H1 (cell line): ENCODE results near the gene PHACTR1. TPM values are rescaled to one million over a fixed set of nuclear protein-coding genes. Genes with fewer than 3 reads are reported as not detected.

Experiments
- CTCF ChIA-PET: fragments of 300-600 bp; sonication (Branson Sonifier 250); formaldehyde crosslinking; loops from one replicate; lab custom pipeline; 2021; ENCODE audit not compliant: partially characterized antibody; lab: Charles Lee
- POLR2A ChIA-PET: fragments of 300-600 bp; sonication (Branson Sonifier 250); formaldehyde crosslinking; loops from one replicate; lab custom pipeline; 2021; ENCODE audit warnings: inconsistent platforms; ENCODE audit not compliant: partially characterized antibody; lab: Charles Lee
- DNase-seq, 2 experiments: peaks; one replicate each; pipeline versions ENCODE4 v3.0.0 to v3.0.0-alpha.2; 2010 to 2022; ENCODE audit warnings: low spot score in 2 of 2, low read depth in 1 of 2, mixed read lengths in 1 of 2
- FAIRE-seq: peaks from 2 replicates; lab custom pipeline; 2011; peaks lifted over from hg19 to GRCh38; lab: Jason Lieb, UNC
- H2AFZ ChIP-seq: 2 replicates; pipeline ENCODE4 v1.8.1; 2012; ENCODE audit warnings: low read length, inconsistent platforms
- H2AK5ac ChIP-seq: 2 replicates; pipeline ENCODE4 v1.6.1; 2013; ENCODE audit warnings: low read depth, low read length
- H2BK120ac ChIP-seq: replicated peaks from 2 replicates; pipeline ENCODE3; 2013; ENCODE audit warnings: low read depth, low read length, inconsistent platforms
- H2BK12ac ChIP-seq: 2 replicates; pipeline ENCODE4 v1.6.1; 2013; ENCODE audit warnings: low read depth, low read length
- H2BK15ac ChIP-seq: 2 replicates; pipeline ENCODE4 v1.6.1; 2013; ENCODE audit warnings: low read length
- H2BK20ac ChIP-seq: 2 replicates; pipeline ENCODE4 v1.6.1; 2013; ENCODE audit warnings: low read length
- H2BK5ac ChIP-seq: 2 replicates; pipeline ENCODE4 v1.6.1; 2013; ENCODE audit warnings: low read depth, low read length
- H3K14ac ChIP-seq: 2 replicates; pipeline ENCODE4 v1.6.1; 2013; ENCODE audit warnings: inconsistent platforms; ENCODE audit not compliant: insufficient read length
- H3K18ac ChIP-seq: 2 replicates; pipeline ENCODE4 v1.6.1; 2013; ENCODE audit warnings: low read length; ENCODE audit errors: extremely low read depth
- H3K23ac ChIP-seq: 2 replicates; pipeline ENCODE4 v1.6.1; 2013; ENCODE audit warnings: inconsistent platforms; ENCODE audit not compliant: insufficient read length
- H3K23me2 ChIP-seq: 2 replicates; pipeline ENCODE4 v1.6.1; 2013; ENCODE audit warnings: low read depth, low read length
- H3K27ac ChIP-seq: 2 replicates; pipeline ENCODE4 v1.6.1; 2011; ENCODE audit warnings: low read depth, low read length, inconsistent platforms
- H3K27me3 ChIP-seq, 4 experiments: replicated peaks in 1 of 4; 1 replicate in 1 of 4; 2 replicates in 3 of 4; pipeline versions ENCODE4 v1.6.1 to v1.8.1; 2011 to 2013; ENCODE audit warnings: low read length in 3 of 4, mild to moderate bottlenecking in 3 of 4, inconsistent platforms in 2 of 4, mixed read lengths in 2 of 4, moderate library complexity in 1 of 4; ENCODE audit not compliant: control insufficient read depth in 3 of 4, insufficient read depth in 3 of 4; ENCODE audit errors: extremely low read depth in 1 of 4
- H3K36me3 ChIP-seq, 4 experiments: 2 replicates each; pipeline versions ENCODE4 v1.6.1 to v1.8.1; 2011 to 2013; ENCODE audit warnings: mild to moderate bottlenecking in 4 of 4, low read length in 3 of 4, moderate library complexity in 2 of 4, control low read depth in 1 of 4, inconsistent platforms in 1 of 4; ENCODE audit not compliant: insufficient read depth in 4 of 4, control insufficient read depth in 2 of 4
- H3K4ac ChIP-seq: replicated peaks from 2 replicates; pipeline ENCODE3; 2013; ENCODE audit warnings: low read length, low read depth, mixed read lengths, inconsistent platforms; ENCODE audit not compliant: insufficient read length
- H3K4me1 ChIP-seq, 4 experiments: replicated peaks in 1 of 4; 1 replicate in 1 of 4; 2 replicates in 3 of 4; pipeline versions ENCODE4 v1.6.1 to v1.8.1; 2011 to 2013; ENCODE audit warnings: low read length in 3 of 4, inconsistent platforms in 2 of 4, mixed read lengths in 1 of 4; ENCODE audit not compliant: insufficient read depth in 4 of 4, control insufficient read depth in 3 of 4
- H3K4me2 ChIP-seq, 2 experiments: 2 replicates each; pipeline versions ENCODE4 v1.6.1 to v1.8.1; 2011 to 2013; ENCODE audit warnings: low read depth in 2 of 2, low read length in 2 of 2, control low read depth in 1 of 2, inconsistent platforms in 1 of 2, mild to moderate bottlenecking in 1 of 2; ENCODE audit not compliant: insufficient read depth in 1 of 2
- H3K4me3 ChIP-seq, 4 experiments: fragments of 200-600, 300-600 bp in 1 of 4; sonication (generic), shearing (Covaris generic), sonication (Bioruptor Twin) in 1 of 4; 2 replicates each; pipeline versions ENCODE4 v1.5.1 to v1.8.1; 2011 to 2016; ENCODE audit warnings: low read length in 4 of 4, low read depth in 3 of 4, control low read depth in 2 of 4, inconsistent platforms in 2 of 4, mild to moderate bottlenecking in 2 of 4, mixed read lengths in 1 of 4, moderate library complexity in 1 of 4; ENCODE audit not compliant: insufficient read depth in 2 of 4; ENCODE audit errors: extremely low read depth in 1 of 4
- H3K56ac ChIP-seq: replicated peaks from 2 replicates; pipeline ENCODE3; 2013; ENCODE audit warnings: low read depth, mild to moderate bottlenecking, mixed read lengths, low read length, inconsistent platforms; ENCODE audit not compliant: insufficient read length
- H3K79me1 ChIP-seq: 2 replicates; pipeline ENCODE4 v1.6.1; 2013; ENCODE audit warnings: low read depth, low read length, control low read depth
- H3K79me2 ChIP-seq, 2 experiments: 2 replicates each; pipeline versions ENCODE4 v1.6.1 to v1.8.1; 2012 to 2013; ENCODE audit warnings: low read length in 2 of 2, mild to moderate bottlenecking in 2 of 2, inconsistent platforms in 1 of 2; ENCODE audit not compliant: insufficient read depth in 2 of 2, control insufficient read depth in 1 of 2
- H3K9ac ChIP-seq, 4 experiments: replicated peaks in 1 of 4; 1 replicate in 1 of 4; 2 replicates in 3 of 4; pipeline versions ENCODE4 v1.6.1 to v1.8.1; 2011 to 2013; ENCODE audit warnings: low read depth in 3 of 4, low read length in 3 of 4, control low read depth in 2 of 4, mild to moderate bottlenecking in 2 of 4, moderate library complexity in 2 of 4, inconsistent platforms in 1 of 4; ENCODE audit errors: extremely low read depth in 1 of 4
- H3K9me3 ChIP-seq, 2 experiments: 2 replicates each; pipeline versions ENCODE4 v1.6.1 to v1.8.1; 2012 to 2013; ENCODE audit warnings: mild to moderate bottlenecking in 2 of 2, moderate library complexity in 2 of 2, control low read depth in 1 of 2, inconsistent platforms in 1 of 2, low read depth in 1 of 2, low read length in 1 of 2, mixed read lengths in 1 of 2; ENCODE audit not compliant: insufficient read depth in 2 of 2
- H4K20me1 ChIP-seq, 2 experiments: replicated peaks in 1 of 2; 2 replicates each; pipeline versions ENCODE3 to v1.8.1; 2011 to 2013; ENCODE audit warnings: inconsistent platforms in 2 of 2, low read length in 2 of 2, mild to moderate bottlenecking in 1 of 2; ENCODE audit not compliant: insufficient read depth in 2 of 2, control insufficient read depth in 1 of 2
- H4K5ac ChIP-seq: 2 replicates; pipeline ENCODE4 v1.6.1; 2013; ENCODE audit warnings: low read length, low read depth, mixed read lengths, inconsistent platforms; ENCODE audit not compliant: insufficient read length
- H4K8ac ChIP-seq: 2 replicates; pipeline ENCODE4 v1.8.0; 2013; ENCODE audit warnings: mild to moderate bottlenecking, moderate library complexity, low read length, inconsistent platforms; ENCODE audit not compliant: insufficient read depth; ENCODE audit errors: extremely low read depth
- H4K91ac ChIP-seq: replicated peaks from 2 replicates; pipeline ENCODE3; 2013; ENCODE audit warnings: low read length, mixed read lengths, inconsistent platforms; ENCODE audit not compliant: insufficient read length
- CTCF ChIP-seq, 3 experiments: IDR thresholded peaks; 1 replicate in 2 of 3; 2 replicates in 1 of 3; pipeline versions ENCODE4 v1.5.1 to v1.6.1; 2011; ENCODE audit warnings: low read length in 3 of 3, mild to moderate bottlenecking in 3 of 3, inconsistent platforms in 2 of 3, low read depth in 1 of 3, moderate library complexity in 1 of 3; ENCODE audit not compliant: insufficient read depth in 1 of 3; ENCODE audit errors: control extremely low read depth in 1 of 3
- RBBP5 ChIP-seq: IDR thresholded peaks from 2 replicates; pipeline ENCODE4 v1.7.1; 2012; ENCODE audit warnings: low read depth, mild to moderate bottlenecking, inconsistent platforms, low read length, moderate library complexity, borderline replicate concordance
- SP2 ChIP-seq: IDR thresholded peaks from 2 replicates; pipeline ENCODE4 v1.6.1; 2012; ENCODE audit warnings: mild to moderate bottlenecking, low read length, inconsistent platforms
- WGBS, 2 experiments: shearing (Covaris generic) in 1 of 2; methylation state at CpG; one replicate each; pipeline versions ENCODE4 v1.1.6 to v1.1.7; 2013 to 2015; ENCODE audit warnings: low lambda C conversion rate in 2 of 2, mixed read lengths in 2 of 2, inconsistent platforms in 1 of 2, low coverage in 1 of 2, missing lambda C conversion rate in 1 of 2; ENCODE audit not compliant: insufficient replicate concordance in 2 of 2, insufficient coverage in 1 of 2, insufficient read length in 1 of 2; ENCODE audit errors: extremely low coverage in 1 of 2, missing lambda C conversion rate in 1 of 2; 5-methylcytosine and 5-hydroxymethylcytosine counted together
- polyA plus RNA-seq, 7 experiments: library from polyadenylated mRNA; depleted of rRNA in 3 of 7; stranded (reverse) in 5 of 7; unstranded in 2 of 7; fragments of >200 nt in 5 of 7; fragments of 200-250 nt in 2 of 7; gene quantifications; 1 replicate in 5 of 7; 2 replicates in 1 of 7; 4 replicates in 1 of 7; pipeline versions ENCODE4 v1.2.1 to v1.2.3, GENCODE V29; 2011 to 2013; ENCODE audit warnings: missing spikeins in 2 of 7, mixed read lengths in 2 of 7
- total RNA-seq: library from RNA; stranded (reverse); fragmentation: NEBNext Ultra II Directional; extraction: Animal tissue kit (Norgen Biotek cat#: 25700); gene quantifications from 2 replicates; pipeline ENCODE4 v1.2.1, GENCODE V29; 2021

PHACTR1 gene
- total and polyA plus RNA-seq, 2 of the 8 experiments (the other 6 are each of a cell fraction or from before 2014, with no cell fraction given) = 3.9 to 17.1 TPM

GRCh38 chr6:13278164-13278563 lies 561.6 kb downstream of the PHACTR1 start:
- Histone ChIP-seq H3K4ac (no peak overlapping the region), H4K20me1 (peaks cover 1 to 2% of the 10 kb centered on the region in 2 experiments), H3K27me3 (no peaks in the 10 kb centered on the region), H3K9ac (no peak overlapping the region), H2BK15ac (no peak overlapping the region), H3K36me3 (no peaks in the 10 kb centered on the region; a peak in 1 of 8 replicates), H3K23ac (no peak overlapping the region), H3K4me1 (peaks cover 0 to 4% (median 2%) of the 10 kb centered on the region in 4 experiments; a peak in 2 of 7 replicates), H2AK5ac (no peak overlapping the region), H3K9me3 (no peaks in the 10 kb centered on the region), H4K5ac (no peak overlapping the region), H2BK12ac (no peak overlapping the region), H3K4me3 (no peak overlapping the region), H3K4me2 (no peak overlapping the region), H4K91ac (no peak overlapping the region), H3K14ac (no peak overlapping the region), H4K8ac (no peak overlapping the region), H3K56ac (no peak overlapping the region), H3K23me2 (no peaks in the 10 kb centered on the region), H2BK120ac (no peak overlapping the region), H3K79me1 (no peaks in the 10 kb centered on the region), H3K18ac (no peak overlapping the region), H2BK5ac (no peak overlapping the region), H2BK20ac (no peak overlapping the region), H2AFZ (no peak overlapping the region), H3K79me2 (no peaks in the 10 kb centered on the region), H3K27ac (no peak overlapping the region)
- CTCF ChIA-PET = interaction anchor here (0.7 to 6.0 kb wide), 19 partner anchors 10 to 700 kb away, joined by 3 to 49 read pairs (median 5); no protein-coding TSS in a partner anchor
- POLR2A ChIA-PET = interaction anchor here (1.6 kb wide), 1 partner anchor 10 kb away, joined by 8 read pairs; no protein-coding TSS in a partner anchor
- FAIRE-seq (no peak), DNase-seq (peak; percentile 25 to 71)
- WGBS, 2 experiments = 54% methylated on average over 3 of the region's 3 CpGs; no CpG with 5 or more reads in 1 of the 2 experiments
- TF ChIP-seq SP2 (no peak), CTCF (IDR thresholded peaks at IDR 0.05; ENCODE audit: control extremely low read depth in 1 of 3, insufficient read depth in 1 of 3, low read depth in 1 of 3, low read length in 3 of 3) (peak; percentile 68 to 95 (median 84)), RBBP5 (no peak)
